H1 (cell line): Measurements from ENCODE around the gene HSP90B1. TPM values are rescaled to one million over a fixed set of nuclear protein-coding genes. Genes with fewer than 3 reads are reported as not detected.

ENCODE experiments used
- EP300 ChIP-seq, 2 experiments: IDR thresholded peaks; 1 replicate in 1 of 2; 2 replicates in 1 of 2; pipeline ENCODE4 v1.6.1; 2011 to 2012; ENCODE audit warnings: low read depth in 2 of 2, low read length in 2 of 2, mild to moderate bottlenecking in 2 of 2, borderline replicate concordance in 1 of 2, inconsistent platforms in 1 of 2, moderate library complexity in 1 of 2
- RBBP5 ChIP-seq: IDR thresholded peaks from 2 replicates; pipeline ENCODE4 v1.7.1; 2012; ENCODE audit warnings: low read depth, mild to moderate bottlenecking, inconsistent platforms, low read length, moderate library complexity, borderline replicate concordance
- polyA plus RNA-seq, 7 experiments: library from polyadenylated mRNA; depleted of rRNA in 3 of 7; stranded (reverse) in 5 of 7; unstranded in 2 of 7; fragments of >200 nt in 5 of 7; fragments of 200-250 nt in 2 of 7; gene quantifications; 1 replicate in 5 of 7; 2 replicates in 1 of 7; 4 replicates in 1 of 7; pipeline versions ENCODE4 v1.2.1 to v1.2.3, GENCODE V29; 2011 to 2013; ENCODE audit warnings: missing spikeins in 2 of 7, mixed read lengths in 2 of 7
- total RNA-seq: library from RNA; stranded (reverse); fragmentation: NEBNext Ultra II Directional; extraction: Animal tissue kit (Norgen Biotek cat#: 25700); gene quantifications from 2 replicates; pipeline ENCODE4 v1.2.1, GENCODE V29; 2021

The HSP90B1 gene
- total and polyA plus RNA-seq, 2 of the 8 experiments (the other 6 are each of a cell fraction or from before 2014, with no cell fraction given), result 161 to 847 TPM

- TF ChIP-seq EP300 (IDR thresholded peaks at IDR 0.05; ENCODE audit: borderline replicate concordance in 1 of 2, low read depth in 2 of 2, low read length in 2 of 2), result no peak
- TF ChIP-seq RBBP5, result no peak
Measured at GRCh38 chr12:103965255-103965589, 35.0 kb downstream of the HSP90B1 start (continued).
